CD14-positive monocyte (primary cell): ENCODE results near the gene TXNRD1. TPM values are rescaled to one million over a fixed set of nuclear protein-coding genes. Genes with fewer than 3 reads are reported as not detected.

ENCODE experiments used
- DNase-seq, 3 donors: peaks; one replicate each; pipeline ENCODE4 v3.0.0-alpha.2; 2011 to 2022
- H2AFZ ChIP-seq: 2 replicates; pipeline ENCODE4 v1.6.0; 2012; ENCODE audit warnings: mild to moderate bottlenecking, low read depth, low read length, inconsistent platforms; ENCODE audit not compliant: insufficient read depth, poor library complexity, severe bottlenecking
- H3K27ac ChIP-seq, 2 donors: 1 replicate in 1 of 2; 2 replicates in 1 of 2; pipeline ENCODE4 v1.5.1; 2012 to 2013; ENCODE audit warnings: low read length in 2 of 2, control low read depth in 1 of 2, inconsistent platforms in 1 of 2, low read depth in 1 of 2, mild to moderate bottlenecking in 1 of 2
- H3K27me3 ChIP-seq, 2 donors: one replicate each; pipeline versions ENCODE4 v1.6.0 to v1.6.1; 2011 to 2013; ENCODE audit warnings: low read length in 2 of 2; ENCODE audit not compliant: control insufficient read depth in 2 of 2, insufficient read depth in 2 of 2
- H3K36me3 ChIP-seq, 2 donors: replicated peaks in 1 of 2; 1 replicate in 1 of 2; 2 replicates in 1 of 2; pipeline versions ENCODE4 v1.5.1 to v1.6.1; 2012 to 2013; ENCODE audit warnings: low read length in 2 of 2, control low read depth in 1 of 2, inconsistent platforms in 1 of 2, mild to moderate bottlenecking in 1 of 2; ENCODE audit not compliant: insufficient read depth in 2 of 2, control insufficient read depth in 1 of 2
- H3K4me1 ChIP-seq, 2 donors: 1 replicate in 1 of 2; 2 replicates in 1 of 2; pipeline versions ENCODE4 v1.5.1 to v1.6.1; 2012 to 2013; ENCODE audit warnings: low read length in 2 of 2, control low read depth in 1 of 2, inconsistent platforms in 1 of 2, mild to moderate bottlenecking in 1 of 2, moderate library complexity in 1 of 2; ENCODE audit not compliant: insufficient read depth in 2 of 2, control insufficient read depth in 1 of 2
- H3K4me2 ChIP-seq: replicated peaks from 2 replicates; pipeline ENCODE3; 2012; ENCODE audit warnings: low read length, moderate library complexity, mild to moderate bottlenecking; ENCODE audit not compliant: poor library complexity, severe bottlenecking; ENCODE audit errors: extremely low read depth
- H3K4me3 ChIP-seq, 3 experiments: fragments of 200-600 bp in 1 of 3; sonication (generic) in 1 of 3; replicated peaks in 1 of 3; 1 replicate in 2 of 3; 2 replicates in 1 of 3; pipeline ENCODE4 v1.5.1; 2011 to 2013; ENCODE audit warnings: low read length in 3 of 3, mild to moderate bottlenecking in 3 of 3, control low read depth in 2 of 3, low read depth in 2 of 3, inconsistent platforms in 1 of 3, moderate library complexity in 1 of 3
- H3K79me2 ChIP-seq: 2 replicates; pipeline ENCODE4 v1.6.0; 2012; ENCODE audit warnings: mild to moderate bottlenecking, control low read depth, inconsistent platforms, low read length, moderate library complexity; ENCODE audit not compliant: insufficient read depth
- H3K9ac ChIP-seq: 2 replicates; pipeline ENCODE4 v1.6.0; 2017; ENCODE audit warnings: low read length, mild to moderate bottlenecking; ENCODE audit not compliant: insufficient read depth, poor library complexity, severe bottlenecking
- H3K9me3 ChIP-seq, 2 donors: replicated peaks in 1 of 2; 1 replicate in 1 of 2; 2 replicates in 1 of 2; pipeline versions ENCODE4 v1.5.1 to v1.6.1; 2012 to 2013; ENCODE audit warnings: low read length in 2 of 2, control low read depth in 1 of 2; ENCODE audit not compliant: control insufficient read depth in 1 of 2, insufficient read depth in 1 of 2
- H4K20me1 ChIP-seq: 2 replicates; pipeline ENCODE4 v1.6.0; 2012; ENCODE audit warnings: mild to moderate bottlenecking, low read length, control low read depth, moderate library complexity; ENCODE audit not compliant: insufficient read depth
- H3K27ac Mint-ChIP-seq, 7 donors: one replicate each; pipeline ENCODE4 v1.8.0; 2020; ENCODE audit warnings: mild to moderate bottlenecking in 7 of 7, mixed read lengths in 7 of 7, moderate library complexity in 6 of 7, inconsistent platforms in 2 of 7
- H3K27me3 Mint-ChIP-seq, 3 donors: one replicate each; pipeline ENCODE4 v1.8.0; 2021 to 2022; ENCODE audit warnings: low read depth in 3 of 3, mild to moderate bottlenecking in 3 of 3, mixed read lengths in 3 of 3, moderate library complexity in 3 of 3, inconsistent platforms in 1 of 3
- H3K36me3 Mint-ChIP-seq, 2 donors: one replicate each; pipeline ENCODE4 v1.8.0; 2020; ENCODE audit warnings: mixed read lengths in 2 of 2, inconsistent platforms in 1 of 2, mild to moderate bottlenecking in 1 of 2
- H3K4me1 Mint-ChIP-seq: one replicate; pipeline ENCODE4 v1.8.0; 2020; ENCODE audit warnings: mild to moderate bottlenecking, mixed read lengths
- H3K4me3 Mint-ChIP-seq, 2 donors: one replicate each; pipeline ENCODE4 v1.8.0; 2020; ENCODE audit warnings: mild to moderate bottlenecking in 2 of 2, mixed read lengths in 2 of 2, moderate library complexity in 1 of 2
- H3K9me3 Mint-ChIP-seq, 7 donors: one replicate each; pipeline ENCODE4 v1.8.0; 2020 to 2022; ENCODE audit warnings: mixed read lengths in 7 of 7, mild to moderate bottlenecking in 6 of 7, moderate library complexity in 6 of 7, inconsistent platforms in 2 of 7
- CTCF ChIP-seq: fragments of 200-600 bp; IDR thresholded peaks from one replicate; pipeline ENCODE4 v1.8.0; 2022; ENCODE audit warnings: antibody characterized with exemption, mild to moderate bottlenecking
- WGBS: methylation state at CpG from one replicate; pipeline ENCODE4 v1.1.5; 2013; ENCODE audit warnings: missing lambda C conversion rate; ENCODE audit not compliant: insufficient coverage; 5-methylcytosine and 5-hydroxymethylcytosine counted together
- intact Hi-C, 2 donors: fragments of 100-400 bp; cut with micrococcal nuclease; formaldehyde crosslinking; loops; one replicate each; pipeline versions ENCODE4 v1.15.0 to v1.15.1; 2023
- polyA plus RNA-seq, 3 donors: library from polyadenylated mRNA; depleted of rRNA in 1 of 3; unstranded in 2 of 3; stranded (reverse) in 1 of 3; fragments of 300-500 nt in 2 of 3; fragments of >200 nt in 1 of 3; fragmentation: Illumina TruSeq in 2 of 3; gene quantifications; 1 replicate in 2 of 3; 2 replicates in 1 of 3; pipeline ENCODE4 v1.2.3, GENCODE V29; 2012 to 2021

The TXNRD1 gene
- polyA plus RNA-seq, 3 donors, result 26.9 to 46.1 (median 29.2) TPM

GRCh38 chr12:104352106-104352713, 136.6 kb downstream of the TXNRD1 start:
- H3K79me2 ChIP-seq, result no peaks in the 10 kb centered on the region
- Mint-ChIP-seq H3K27ac (peak overlapping the region in 1 of 7 donors; percentile 58), H3K36me3 (peaks cover 60 to 68% of the 10 kb centered on the region in 2 donors), H3K4me1 (no peaks in the 10 kb centered on the region), H3K9me3 (peaks cover 0 to 2% (median 0%) of the 10 kb centered on the region in 7 donors), H3K27me3 (peaks cover 0 to 1% (median 0%) of the 10 kb centered on the region in 3 donors), H3K4me3 (no peak overlapping the region)
- no peak overlapping the region for H2AFZ ChIP-seq
- intact Hi-C loops, result no loop called here
- no peaks in the 10 kb centered on the region for H3K4me1 ChIP-seq
- TF ChIP-seq CTCF, result no peak
- peaks cover 54 to 79% of the 10 kb centered on the region in 2 donors for H3K36me3 ChIP-seq
- no peaks in the 10 kb centered on the region for H3K27me3 ChIP-seq
- H3K9me3 ChIP-seq, result no peaks in the 10 kb centered on the region
- H3K4me2 ChIP-seq, result no peak overlapping the region
- H4K20me1 ChIP-seq, result no peaks in the 10 kb centered on the region
- no peak overlapping the region for H3K9ac ChIP-seq
- WGBS, result no CpG with 5 or more reads among the region's 3 CpGs
- H3K27ac ChIP-seq, result no peak overlapping the region
- no peak for DNase-seq
- H3K4me3 ChIP-seq, result no peak overlapping the region

- Histone ChIP-seq H3K27me3 (no peaks in the 10 kb centered on the region), H3K9me3 (no peaks in the 10 kb centered on the region), H3K9ac (no peak overlapping the region), H3K79me2 (no peaks in the 10 kb centered on the region), H3K36me3 (peaks cover 43 to 68% of the 10 kb centered on the region in 2 donors), H3K4me1 (no peaks in the 10 kb centered on the region), H3K27ac (no peak overlapping the region), H2AFZ (no peak overlapping the region), H4K20me1 (no peaks in the 10 kb centered on the region), H3K4me3 (no peak overlapping the region), H3K4me2 (no peak overlapping the region)
- Mint-ChIP-seq H3K9me3 (peaks cover 0 to 3% (median 0%) of the 10 kb centered on the region in 7 donors), H3K27ac (no peak overlapping the region), H3K4me3 (no peak overlapping the region), H3K4me1 (peaks cover 2% of the 10 kb centered on the region), H3K36me3 (peaks cover 52 to 57% of the 10 kb centered on the region in 2 donors), H3K27me3 (peaks cover 0 to 1% (median 0%) of the 10 kb centered on the region in 3 donors)
- intact Hi-C loops, result no loop called here
- 100% methylated on average over 3 of the region's 17 CpGs for WGBS
- DNase-seq, result no peak
- TF ChIP-seq CTCF, result no peak
Measured at GRCh38 chr12:104353012-104353981, 137.7 kb downstream of the TXNRD1 start.
